Progenitor cell of endocrine pancreas (in vitro differentiated cells): ENCODE measurements around the gene PRR23E. TPM values are rescaled to one million over a fixed set of nuclear protein-coding genes. Genes with fewer than 3 reads are reported as not detected.

Source experiments
- DNase-seq: peaks from one replicate; pipeline ENCODE4 v3.0.0; 2021; ENCODE audit warnings: low spot score; ENCODE audit not compliant: unreplicated experiment
- H3K27ac Mint-ChIP-seq: 2 replicates; pipeline ENCODE4 v1.8.0; 2021; ENCODE audit warnings: mild to moderate bottlenecking, moderate library complexity, mixed read lengths
- H3K27me3 Mint-ChIP-seq: 2 replicates; pipeline ENCODE4 v1.8.0; 2021; ENCODE audit warnings: mixed read lengths
- H3K36me3 Mint-ChIP-seq: 2 replicates; pipeline ENCODE4 v1.8.0; 2022; ENCODE audit warnings: mixed read lengths; ENCODE audit not compliant: insufficient read depth
- H3K4me1 Mint-ChIP-seq: 2 replicates; pipeline ENCODE4 v1.8.0; 2021; ENCODE audit warnings: low read depth, mixed read lengths
- H3K4me3 Mint-ChIP-seq: 2 replicates; pipeline ENCODE4 v1.8.0; 2021; ENCODE audit warnings: low read depth, mild to moderate bottlenecking, moderate library complexity, mixed read lengths
- H3K9me3 Mint-ChIP-seq: 2 replicates; pipeline ENCODE4 v1.8.0; 2021; ENCODE audit warnings: low read depth, mixed read lengths
- total RNA-seq: library from RNA; stranded (reverse); gene quantifications from 2 replicates; pipeline ENCODE4 v1.2.1, GENCODE V29; 2021
- TF ChIP-seq, protein P1 (sequence below): fragments of 200-600 bp; sonication (generic); IDR thresholded peaks from one replicate; pipeline ENCODE4 v1.5.0; 2021; ENCODE audit warnings: antibody characterized with exemption, mild to moderate bottlenecking; ENCODE audit not compliant: unreplicated experiment

PRR23E gene
- total RNA-seq, 1 donor from 2014 or later = not detected

DNA sequence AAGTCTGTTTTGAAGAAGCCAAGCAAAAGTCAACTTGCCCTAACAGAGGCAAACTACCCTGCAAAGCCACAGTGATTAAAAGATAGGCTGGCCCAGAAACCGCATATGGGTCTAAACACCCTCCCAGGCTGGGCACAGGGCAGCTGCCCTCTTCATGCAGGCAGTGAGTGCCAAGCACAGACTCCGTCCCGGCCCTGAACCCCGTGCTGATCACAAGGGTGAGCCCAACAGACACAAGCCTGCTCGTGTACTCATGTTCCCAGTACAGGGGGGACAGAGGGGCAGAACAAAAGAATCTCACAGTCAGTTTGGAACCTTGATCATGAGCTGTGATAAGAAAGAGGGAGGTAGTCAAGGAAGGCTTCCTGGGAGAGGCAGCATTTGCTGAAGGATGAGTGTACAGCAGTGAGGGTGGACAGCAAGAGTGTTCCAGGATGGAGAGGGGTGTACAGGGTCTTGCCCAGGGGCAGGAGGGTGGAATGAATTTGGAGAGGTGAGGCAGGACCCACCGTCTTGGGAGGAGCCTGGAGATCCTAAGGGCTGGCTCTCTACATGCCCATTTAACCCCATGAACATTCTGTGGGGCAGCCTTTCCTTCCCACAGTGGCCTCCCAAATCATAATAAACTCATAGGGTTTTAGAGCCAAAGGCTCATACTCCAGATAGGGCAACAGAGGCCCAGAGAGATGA, 43.2 kb upstream of the PRR23E start:
- Mint-ChIP-seq H3K27me3 (peaks cover 46% of the 10 kb centered on the region), H3K9me3 (no peaks in the 10 kb centered on the region), H3K27ac (no peak overlapping the region), H3K36me3 (no peaks in the 10 kb centered on the region), H3K4me3 (no peak overlapping the region), H3K4me1 (no peaks in the 10 kb centered on the region)
- DNase-seq = no peak
- TF ChIP-seq, protein P1, sequence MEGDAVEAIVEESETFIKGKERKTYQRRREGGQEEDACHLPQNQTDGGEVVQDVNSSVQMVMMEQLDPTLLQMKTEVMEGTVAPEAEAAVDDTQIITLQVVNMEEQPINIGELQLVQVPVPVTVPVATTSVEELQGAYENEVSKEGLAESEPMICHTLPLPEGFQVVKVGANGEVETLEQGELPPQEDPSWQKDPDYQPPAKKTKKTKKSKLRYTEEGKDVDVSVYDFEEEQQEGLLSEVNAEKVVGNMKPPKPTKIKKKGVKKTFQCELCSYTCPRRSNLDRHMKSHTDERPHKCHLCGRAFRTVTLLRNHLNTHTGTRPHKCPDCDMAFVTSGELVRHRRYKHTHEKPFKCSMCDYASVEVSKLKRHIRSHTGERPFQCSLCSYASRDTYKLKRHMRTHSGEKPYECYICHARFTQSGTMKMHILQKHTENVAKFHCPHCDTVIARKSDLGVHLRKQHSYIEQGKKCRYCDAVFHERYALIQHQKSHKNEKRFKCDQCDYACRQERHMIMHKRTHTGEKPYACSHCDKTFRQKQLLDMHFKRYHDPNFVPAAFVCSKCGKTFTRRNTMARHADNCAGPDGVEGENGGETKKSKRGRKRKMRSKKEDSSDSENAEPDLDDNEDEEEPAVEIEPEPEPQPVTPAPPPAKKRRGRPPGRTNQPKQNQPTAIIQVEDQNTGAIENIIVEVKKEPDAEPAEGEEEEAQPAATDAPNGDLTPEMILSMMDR = no peak

DNA sequence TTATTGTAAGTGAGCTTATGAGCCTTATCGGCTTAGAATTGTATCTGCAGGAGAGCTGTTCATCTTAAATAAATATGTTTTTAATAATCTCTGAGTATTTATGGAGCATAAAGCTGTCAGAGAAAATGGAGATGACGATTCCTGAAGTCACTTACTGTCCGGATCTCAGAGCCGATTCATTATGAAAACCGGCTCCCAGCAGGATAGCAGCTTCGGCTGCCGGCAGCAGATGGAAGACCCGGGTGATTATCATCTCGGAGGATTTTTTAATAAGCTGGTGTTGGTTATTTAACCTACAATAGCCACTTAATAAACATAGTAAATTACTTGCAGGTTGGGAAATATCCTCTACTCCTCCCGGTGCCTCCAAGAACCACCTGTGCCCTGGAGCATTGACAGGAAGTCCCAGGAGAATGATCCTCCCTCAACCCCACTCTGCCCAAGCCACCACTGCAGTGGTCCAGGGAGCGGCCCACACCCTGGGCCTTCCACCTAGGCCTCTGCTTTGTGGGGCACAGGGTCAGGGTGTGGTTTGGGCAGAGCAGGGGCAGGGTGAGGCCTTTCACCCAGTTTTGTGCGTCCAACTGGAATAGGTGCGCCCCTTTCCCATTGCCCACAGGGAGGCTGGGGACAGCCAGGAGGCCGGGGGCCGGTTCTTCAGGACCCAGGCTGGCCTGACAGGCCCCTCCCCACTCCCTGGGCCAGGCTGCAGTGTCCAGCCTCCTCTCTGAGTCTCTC, 42.2 kb upstream of the PRR23E start:
- peaks cover 42% of the 10 kb centered on the region for H3K27me3 Mint-ChIP-seq
- DNase-seq = no peak
- H3K4me1 Mint-ChIP-seq = no peaks in the 10 kb centered on the region
- no peak overlapping the region for H3K4me3 Mint-ChIP-seq
- no peaks in the 10 kb centered on the region for H3K36me3 Mint-ChIP-seq
- TF ChIP-seq, protein P1 = no peak
- no peak overlapping the region for H3K27ac Mint-ChIP-seq
- no peaks in the 10 kb centered on the region for H3K9me3 Mint-ChIP-seq

DNA sequence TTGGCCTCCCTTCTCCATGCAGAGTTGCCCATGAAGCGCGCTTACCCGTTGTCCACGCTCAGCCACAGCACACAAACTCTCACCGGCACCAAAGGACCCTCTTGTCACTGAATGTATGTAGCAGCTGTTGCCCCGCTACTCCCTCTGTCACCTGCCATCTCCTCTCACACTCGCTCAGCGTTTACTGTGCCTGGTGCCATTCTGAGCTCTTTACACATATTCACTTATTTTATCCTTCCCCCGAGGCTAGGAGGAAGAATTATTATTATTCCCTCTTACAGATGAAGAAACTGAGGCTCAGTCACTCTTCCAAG, 41.7 kb upstream of the PRR23E start:
- Mint-ChIP-seq H3K36me3 (no peaks in the 10 kb centered on the region), H3K27me3 (peaks cover 37% of the 10 kb centered on the region), H3K4me1 (no peaks in the 10 kb centered on the region), H3K9me3 (no peaks in the 10 kb centered on the region), H3K4me3 (no peak overlapping the region), H3K27ac (no peak overlapping the region)
- no peak for DNase-seq
- TF ChIP-seq, protein P1 = no peak

DNA sequence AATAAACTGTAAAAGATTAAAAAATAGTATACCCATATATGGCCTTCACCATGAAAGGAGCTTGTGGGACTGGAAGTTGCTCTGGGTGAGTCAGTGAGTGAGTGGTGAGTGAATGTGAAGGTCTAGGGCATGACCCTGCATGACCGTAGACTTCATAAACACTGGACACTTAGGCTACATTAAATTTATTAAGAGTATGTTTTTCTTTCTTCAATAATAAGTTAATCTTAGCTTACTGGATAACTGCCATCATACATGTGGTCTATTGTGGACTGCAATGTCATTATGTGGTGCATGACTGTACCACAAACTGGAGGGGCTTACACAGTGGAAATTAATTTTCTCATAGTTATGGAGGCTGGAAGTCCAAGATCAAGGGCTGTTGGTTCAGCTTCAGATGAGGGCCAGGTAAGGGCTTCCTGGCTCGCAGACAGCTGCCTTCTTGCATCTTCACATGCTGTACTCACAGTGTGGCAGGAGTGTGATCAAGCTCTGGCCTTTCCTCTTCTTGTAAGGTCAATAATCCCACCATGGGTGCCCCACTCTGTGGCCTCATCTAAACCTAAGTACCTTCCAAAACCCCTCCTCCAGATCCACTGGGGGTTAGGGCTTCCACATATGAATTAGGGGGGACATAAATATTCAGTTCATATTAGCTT, 40.8 kb upstream of the PRR23E start:
- Mint-ChIP-seq H3K27ac (no peak overlapping the region), H3K4me1 (no peaks in the 10 kb centered on the region)

More for the DNA sequence above, 40.8 kb upstream of the PRR23E start:
- H3K27me3 Mint-ChIP-seq = peaks cover 33% of the 10 kb centered on the region
- no peak for DNase-seq
- no peaks in the 10 kb centered on the region for H3K36me3 Mint-ChIP-seq
- H3K9me3 Mint-ChIP-seq = no peaks in the 10 kb centered on the region
- H3K4me3 Mint-ChIP-seq = no peak overlapping the region
- TF ChIP-seq, protein P1 = no peak
